Uterus (tissue), 2 donors: ENCODE measurements around the gene STPG2.

ENCODE experiments used
- CTCF ChIP-seq, 4 experiments: fragments of 200-600 bp in 2 of 4; fragments of 450-650 bp in 2 of 4; sonication (generic) in 2 of 4; IDR thresholded peaks; one replicate each; pipeline ENCODE4 v1.5.1; 2016 to 2019; ENCODE audit warnings: antibody characterized with exemption in 4 of 4, mild to moderate bottlenecking in 2 of 4, moderate library complexity in 1 of 4
- POLR2A ChIP-seq, 2 donors: fragments of 450-650 bp; IDR thresholded peaks; one replicate each; pipeline ENCODE4 v1.6.1; 2016; ENCODE audit warnings: antibody characterized with exemption in 2 of 2, mild to moderate bottlenecking in 1 of 2, moderate library complexity in 1 of 2

DNA sequence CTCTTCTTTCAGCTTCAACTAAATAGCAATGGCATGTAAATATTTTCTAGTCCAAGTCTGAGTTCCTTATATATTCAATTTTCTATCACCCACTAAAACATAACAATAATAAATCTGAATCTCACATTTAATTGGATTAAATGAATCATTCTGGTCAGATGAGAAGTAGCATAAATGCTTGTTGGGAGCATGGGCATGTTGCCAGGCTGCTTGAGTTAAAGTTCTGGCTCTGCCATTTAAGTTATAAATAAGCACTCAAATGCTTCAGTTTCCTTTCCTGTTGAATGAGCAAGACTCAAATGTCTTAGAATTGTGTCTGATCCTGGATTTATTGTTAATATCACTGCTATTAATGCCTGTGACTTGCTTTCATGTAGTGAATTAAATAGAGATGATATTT is 496.3 kb downstream of the STPG2 start:
- TF ChIP-seq CTCF (IDR thresholded peaks at IDR 0.05) (no peak), POLR2A (IDR thresholded peaks at IDR 0.05) (no peak)
